GM18873 (cell line): Measurements from ENCODE around the gene SSBP3.

Source experiments
- ATAC-seq: cut with Tn5 transposase; IDR thresholded peaks from one replicate; pipeline ENCODE4 v1.9.1; 2021; ENCODE audit warnings: mild to moderate bottlenecking, moderate library complexity, moderate number of reproducible peaks; ENCODE audit not compliant: unreplicated experiment, low FRiP score

SSBP3 gene

GRCh38 chr1:54256522-54257345, 149.5 kb downstream of the SSBP3 start:
- ATAC-seq = no peak

- no peak for ATAC-seq
Measured at GRCh38 chr1:54255026-54255702, 151.0 kb downstream of the SSBP3 start.

GRCh38 chr1:54254055-54254454, 152.1 kb downstream of the SSBP3 start:
- no peak for ATAC-seq

- no peak for ATAC-seq
Measured at GRCh38 chr1:54253480-54253879, 152.7 kb downstream of the SSBP3 start.

GRCh38 chr1:54252371-54252936, 153.7 kb downstream of the SSBP3 start:
- no peak for ATAC-seq

- no peak for ATAC-seq
Measured at GRCh38 chr1:54250670-54251069, 155.5 kb downstream of the SSBP3 start.

GRCh38 chr1:54249819-54250435, 156.3 kb downstream of the SSBP3 start:
- ATAC-seq = no peak

GRCh38 chr1:54248966-54249365, 157.2 kb downstream of the SSBP3 start:
- no peak for ATAC-seq

GRCh38 chr1:54247863-54248515, 158.2 kb downstream of the SSBP3 start:
- ATAC-seq = no peak

GRCh38 chr1:54246116-54246721, 160.0 kb downstream of the SSBP3 start:
- ATAC-seq = no peak

- no peak for ATAC-seq
Measured at GRCh38 chr1:54245501-54245900, 160.7 kb downstream of the SSBP3 start.

GRCh38 chr1:54244655-54245054, 161.5 kb downstream of the SSBP3 start:
- no peak for ATAC-seq

GRCh38 chr1:54243022-54243421, 163.2 kb downstream of the SSBP3 start:
- ATAC-seq = no peak

GRCh38 chr1:54241364-54241763, 164.8 kb downstream of the SSBP3 start:
- no peak for ATAC-seq

GRCh38 chr1:54240741-54241335, 165.4 kb downstream of the SSBP3 start:
- no peak for ATAC-seq

- no peak for ATAC-seq
Measured at GRCh38 chr1:54239631-54240031, 166.6 kb downstream of the SSBP3 start.

- ATAC-seq = no peak
Measured at GRCh38 chr1:54239035-54239383, 167.2 kb downstream of the SSBP3 start.

- ATAC-seq = no peak
Measured at GRCh38 chr1:54238353-54239034, 167.7 kb downstream of the SSBP3 start.

GRCh38 chr1:54237586-54237985, 168.6 kb downstream of the SSBP3 start:
- no peak for ATAC-seq
